Measurements from ENCODE around the gene PDSS2.

GRCh38 chr6:107205058-107205998 is 254.0 kb downstream of the PDSS2 start:
- TF ChIP-seq CTCF (IDR thresholded peaks at IDR 0.05; ENCODE audit: insufficient read depth, low read length, poor library complexity, severe bottlenecking) = no peak
- TF ChIP-seq EZH2phosphoT487 (conservative IDR thresholded peaks at IDR 0.05; ENCODE audit: low read length) = no peak

Data from SU-DHL-6 (cell line).